MV-4-11 (cell line): ENCODE data around the gene JOSD1.

Experiments
- DNase-seq: peaks from one replicate; lab custom pipeline; 2025; lab: John Stamatoyannopoulos, UW

JOSD1 gene

GRCh38 chr22:38733329-38733723 is 32.6 kb upstream of the JOSD1 start:
- no peak for DNase-seq

- DNase-seq = no peak
Measured at GRCh38 chr22:38732251-38732815, 31.6 kb upstream of the JOSD1 start.

- DNase-seq = no peak
Measured at GRCh38 chr22:38731703-38732161, 31.0 kb upstream of the JOSD1 start.

GRCh38 chr22:38730411-38730871 is 29.7 kb upstream of the JOSD1 start:
- no peak for DNase-seq

GRCh38 chr22:38729946-38730345 is 29.2 kb upstream of the JOSD1 start:
- DNase-seq = no peak

- DNase-seq = no peak
Measured at GRCh38 chr22:38728871-38729796, 28.4 kb upstream of the JOSD1 start.

GRCh38 chr22:38727530-38728451 is 27.0 kb upstream of the JOSD1 start:
- DNase-seq = no peak

GRCh38 chr22:38727123-38727522 is 26.4 kb upstream of the JOSD1 start:
- DNase-seq = no peak

- no peak for DNase-seq
Measured at GRCh38 chr22:38725900-38726655, 25.3 kb upstream of the JOSD1 start.

- peak; percentile 33 for DNase-seq
Measured at GRCh38 chr22:38724926-38725571, 24.3 kb upstream of the JOSD1 start.

- DNase-seq = no peak
Measured at GRCh38 chr22:38724176-38724575, 23.4 kb upstream of the JOSD1 start.

- no peak for DNase-seq
Measured at GRCh38 chr22:38721551-38721950, 20.8 kb upstream of the JOSD1 start.

GRCh38 chr22:38720350-38720749 is 19.6 kb upstream of the JOSD1 start:
- DNase-seq = no peak

- no peak for DNase-seq
Measured at GRCh38 chr22:38719196-38719595, 18.5 kb upstream of the JOSD1 start.

GRCh38 chr22:38718414-38718813 is 17.7 kb upstream of the JOSD1 start:
- DNase-seq = no peak

GRCh38 chr22:38717244-38717643 is 16.5 kb upstream of the JOSD1 start:
- DNase-seq = no peak

GRCh38 chr22:38716826-38717225 is 16.1 kb upstream of the JOSD1 start:
- DNase-seq = no peak

GRCh38 chr22:38716271-38716670 is 15.5 kb upstream of the JOSD1 start:
- no peak for DNase-seq

- no peak for DNase-seq
Measured at GRCh38 chr22:38715852-38716251, 15.1 kb upstream of the JOSD1 start.

- DNase-seq = no peak
Measured at GRCh38 chr22:38715176-38715764, 14.5 kb upstream of the JOSD1 start.

- DNase-seq = no peak
Measured at GRCh38 chr22:38713921-38714320, 13.2 kb upstream of the JOSD1 start.
